Measurements from ENCODE around the gene ZDHHC8. TPM values are rescaled to one million over a fixed set of nuclear protein-coding genes. Genes with fewer than 3 reads are reported as not detected.

The ZDHHC8 gene
- total and polyA plus RNA-seq, 2 experiments from 2014 or later, result 9.6 to 72.7 TPM

- no peak for TF ChIP-seq CTCF (IDR thresholded peaks at IDR 0.05; ENCODE audit: poor library complexity)
- TF ChIP-seq EZH2 (IDR thresholded peaks at IDR 0.05; ENCODE audit: borderline replicate concordance), result no peak
- no peak for TF ChIP-seq EZH2phosphoT487 (IDR thresholded peaks at IDR 0.05; ENCODE audit: low read depth, severe bottlenecking, unreplicated experiment)
- no peak overlapping the region for H3K27ac ChIP-seq
- H3K27me3 ChIP-seq, result no peaks in the 10 kb centered on the region
- H3K79me2 ChIP-seq, result peaks cover 20% of the 10 kb centered on the region
- no peak overlapping the region for H3K4me3 ChIP-seq
- H3K4me2 ChIP-seq, result no peak overlapping the region
- 96% methylated on average over 15 of the region's 15 CpGs for WGBS (ENCODE audit: low lambda C conversion rate, missing lambda C conversion rate)
- no peaks in the 10 kb centered on the region for H4K20me1 ChIP-seq (ENCODE audit: insufficient read depth, poor library complexity, severe bottlenecking)
- DNase-seq (ENCODE audit: low spot score), result no peak
- no peaks in the 10 kb centered on the region for H3K9me3 ChIP-seq (ENCODE audit: low read depth)
- no peaks in the 10 kb centered on the region for H3K4me1 ChIP-seq (ENCODE audit: insufficient read depth)
- H2AFZ ChIP-seq, result no peak overlapping the region
- no peaks in the 10 kb centered on the region for H3K36me3 ChIP-seq (replicated peaks; ENCODE audit: insufficient read depth, low read depth)
- H3K9me2 ChIP-seq (replicated peaks; ENCODE audit: insufficient read depth), result no peaks in the 10 kb centered on the region
These were observed 37.3 kb upstream of the ZDHHC8 start for GRCh38 chr22:20094197-20094807.

- Histone ChIP-seq H3K4me3 (no peak overlapping the region), H3K79me2 (peaks cover 22% of the 10 kb centered on the region), H2AFZ (no peak overlapping the region), H3K4me1 (ENCODE audit: insufficient read depth) (no peaks in the 10 kb centered on the region), H3K9me2 (replicated peaks; ENCODE audit: insufficient read depth) (no peaks in the 10 kb centered on the region), H3K36me3 (replicated peaks; ENCODE audit: insufficient read depth, low read depth) (no peaks in the 10 kb centered on the region), H3K4me2 (no peak overlapping the region), H3K27ac (no peak overlapping the region), H4K20me1 (ENCODE audit: insufficient read depth, poor library complexity, severe bottlenecking) (no peaks in the 10 kb centered on the region), H3K27me3 (no peaks in the 10 kb centered on the region), H3K9me3 (ENCODE audit: low read depth) (no peaks in the 10 kb centered on the region)
- no peak for TF ChIP-seq CTCF (IDR thresholded peaks at IDR 0.05; ENCODE audit: poor library complexity)
- no peak for TF ChIP-seq EZH2 (IDR thresholded peaks at IDR 0.05; ENCODE audit: borderline replicate concordance)
- no peak for DNase-seq (ENCODE audit: low spot score)
- 99% methylated on average over 4 of the region's 4 CpGs for WGBS (ENCODE audit: low lambda C conversion rate, missing lambda C conversion rate)
These were observed 36.1 kb upstream of the ZDHHC8 start for GRCh38 chr22:20095521-20095920.

GRCh38 chr22:20096574-20097420 lies 34.8 kb upstream of the ZDHHC8 start:
- Histone ChIP-seq H3K27ac (no peak overlapping the region), H2AFZ (no peak overlapping the region), H3K79me2 (peaks cover 26% of the 10 kb centered on the region), H3K27me3 (no peaks in the 10 kb centered on the region), H3K4me2 (no peak overlapping the region), H3K36me3 (replicated peaks; ENCODE audit: insufficient read depth, low read depth) (no peaks in the 10 kb centered on the region), H3K9me3 (ENCODE audit: low read depth) (no peaks in the 10 kb centered on the region), H3K9me2 (replicated peaks; ENCODE audit: insufficient read depth) (no peaks in the 10 kb centered on the region), H3K4me1 (ENCODE audit: insufficient read depth) (no peaks in the 10 kb centered on the region), H4K20me1 (ENCODE audit: insufficient read depth, poor library complexity, severe bottlenecking) (no peaks in the 10 kb centered on the region), H3K4me3 (no peak overlapping the region)
- TF ChIP-seq EZH2 (IDR thresholded peaks at IDR 0.05; ENCODE audit: borderline replicate concordance) (no peak), EZH2phosphoT487 (IDR thresholded peaks at IDR 0.05; ENCODE audit: low read depth, severe bottlenecking, unreplicated experiment) (no peak), CTCF (IDR thresholded peaks at IDR 0.05; ENCODE audit: poor library complexity) (no peak)
- no peak for DNase-seq (ENCODE audit: low spot score)
- 94% methylated on average over 2 of the region's 2 CpGs for WGBS (ENCODE audit: low lambda C conversion rate, missing lambda C conversion rate)

All from hepatocyte (in vitro differentiated cells).